Vagina (tissue), 2 donors: Measurements from ENCODE around the gene APPL2.

Experiments
- CTCF ChIP-seq, 3 experiments: fragments of 450-650 bp in 2 of 3; fragments of 200-600 bp in 1 of 3; sonication (generic) in 1 of 3; IDR thresholded peaks; one replicate each; pipeline ENCODE4 v1.5.1; 2017 to 2019; ENCODE audit warnings: antibody characterized with exemption in 3 of 3, mild to moderate bottlenecking in 2 of 3, moderate library complexity in 2 of 3
- POLR2A ChIP-seq, 2 donors: fragments of 450-650 bp; IDR thresholded peaks; one replicate each; pipeline ENCODE4 v1.6.1; 2017; ENCODE audit warnings: antibody characterized with exemption in 2 of 2, mild to moderate bottlenecking in 2 of 2, moderate library complexity in 2 of 2

DNA sequence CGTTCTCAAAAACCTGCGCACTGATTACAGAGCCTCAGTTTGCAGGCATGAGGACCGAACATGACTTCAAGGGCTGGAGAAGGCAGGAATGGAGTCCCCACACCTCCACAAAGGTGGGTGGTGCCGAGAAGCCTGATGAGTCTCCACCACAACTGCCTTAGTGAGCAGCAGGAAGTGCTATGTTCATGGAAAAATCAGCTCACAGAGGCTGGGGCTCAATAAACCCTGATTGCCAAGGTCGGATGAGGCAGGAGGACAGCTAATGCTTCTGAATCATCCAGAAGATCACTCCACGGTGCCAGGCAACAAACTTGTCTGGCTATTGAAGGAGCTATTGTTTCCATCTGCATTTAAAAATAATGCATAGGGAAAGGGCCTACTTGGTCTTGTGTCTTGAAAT is 31.1 kb downstream of the APPL2 start:
- no peak for TF ChIP-seq CTCF (IDR thresholded peaks at IDR 0.05)
- no peak for TF ChIP-seq POLR2A (IDR thresholded peaks at IDR 0.05)
